Testis (tissue), 2 donors: ENCODE data around the gene SDK1.

Experiments used
- POLR2A ChIP-seq: fragments of 450-650 bp; IDR thresholded peaks from one replicate; pipeline ENCODE4 v1.6.1; 2017; ENCODE audit warnings: antibody characterized with exemption, mild to moderate bottlenecking, moderate library complexity
- TF ChIP-seq, protein P1 (sequence below), 3 experiments: fragments of 450-650 bp in 2 of 3; fragments of 200-600 bp in 1 of 3; sonication (generic) in 1 of 3; IDR thresholded peaks; one replicate each; pipeline ENCODE4 v1.5.1; 2016 to 2019; ENCODE audit warnings: antibody characterized with exemption in 3 of 3, mild to moderate bottlenecking in 2 of 3, moderate library complexity in 1 of 3

- TF ChIP-seq, protein P1, sequence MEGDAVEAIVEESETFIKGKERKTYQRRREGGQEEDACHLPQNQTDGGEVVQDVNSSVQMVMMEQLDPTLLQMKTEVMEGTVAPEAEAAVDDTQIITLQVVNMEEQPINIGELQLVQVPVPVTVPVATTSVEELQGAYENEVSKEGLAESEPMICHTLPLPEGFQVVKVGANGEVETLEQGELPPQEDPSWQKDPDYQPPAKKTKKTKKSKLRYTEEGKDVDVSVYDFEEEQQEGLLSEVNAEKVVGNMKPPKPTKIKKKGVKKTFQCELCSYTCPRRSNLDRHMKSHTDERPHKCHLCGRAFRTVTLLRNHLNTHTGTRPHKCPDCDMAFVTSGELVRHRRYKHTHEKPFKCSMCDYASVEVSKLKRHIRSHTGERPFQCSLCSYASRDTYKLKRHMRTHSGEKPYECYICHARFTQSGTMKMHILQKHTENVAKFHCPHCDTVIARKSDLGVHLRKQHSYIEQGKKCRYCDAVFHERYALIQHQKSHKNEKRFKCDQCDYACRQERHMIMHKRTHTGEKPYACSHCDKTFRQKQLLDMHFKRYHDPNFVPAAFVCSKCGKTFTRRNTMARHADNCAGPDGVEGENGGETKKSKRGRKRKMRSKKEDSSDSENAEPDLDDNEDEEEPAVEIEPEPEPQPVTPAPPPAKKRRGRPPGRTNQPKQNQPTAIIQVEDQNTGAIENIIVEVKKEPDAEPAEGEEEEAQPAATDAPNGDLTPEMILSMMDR (IDR thresholded peaks at IDR 0.05) = no peak
- TF ChIP-seq POLR2A = no peak
Observed at GRCh38 chr7:4139656-4140625, 838.9 kb downstream of the SDK1 start.
